Activated CD4-positive, alpha-beta T cell treated with anti-CD3 and anti-CD28 coated beads for 36 hours (primary cell): Measurements from ENCODE around the gene LUZP1. TPM values are rescaled to one million over a fixed set of nuclear protein-coding genes. Genes with fewer than 3 reads are reported as not detected.
A peak's percentile ranks its signal among the peaks of the same experiment; 100 is the strongest.
"Not testable (repeated sequence)": the region's sequence is repeated elsewhere in the genome, so short reads cannot be mapped to it uniquely, and the experiment has no call there.

Experiments
- ATAC-seq: fragments of 200-7000 bp; cut with Tn5 transposase; one replicate; pipeline ENCODE4 v1.10.0; 2021; ENCODE audit warnings: mild to moderate bottlenecking, moderate library complexity
- CTCF ChIA-PET: fragments of 350-600 bp; sonication (Branson Sonifier 250); formaldehyde crosslinking; loops from one replicate; lab custom pipeline; 2021; ENCODE audit warnings: antibody characterized with exemption; lab: Charles Lee
- POLR2A ChIA-PET: fragments of 350-600 bp; sonication (Branson Sonifier 250); formaldehyde crosslinking; loops from one replicate; lab custom pipeline; 2021; ENCODE audit warnings: antibody characterized with exemption, inconsistent platforms; lab: Charles Lee
- DNase-seq: peaks from one replicate; pipeline ENCODE4 v3.0.0-alpha.2; 2020
- H3K27ac Mint-ChIP-seq: one replicate; pipeline ENCODE4 v1.8.0; 2021; ENCODE audit warnings: mixed read lengths
- H3K27me3 Mint-ChIP-seq: one replicate; pipeline ENCODE4 v1.8.0; 2021; ENCODE audit warnings: mixed read lengths
- H3K36me3 Mint-ChIP-seq: one replicate; pipeline ENCODE4 v1.8.0; 2021; ENCODE audit warnings: low read depth, mixed read lengths
- H3K4me1 Mint-ChIP-seq: one replicate; pipeline ENCODE4 v1.8.0; 2021; ENCODE audit warnings: mixed read lengths
- H3K4me3 Mint-ChIP-seq: one replicate; pipeline ENCODE4 v1.8.0; 2021; ENCODE audit warnings: mild to moderate bottlenecking, moderate library complexity, mixed read lengths
- H3K9me3 Mint-ChIP-seq: one replicate; pipeline ENCODE4 v1.8.0; 2021; ENCODE audit warnings: low read depth, mixed read lengths
- intact Hi-C, 2 experiments: fragments of 100-400 bp; cut with DNase I in 1 of 2; cut with micrococcal nuclease in 1 of 2; formaldehyde crosslinking; loops; one replicate each; pipeline versions ENCODE4 v1.14.2 to v1.15.1; 2022 to 2024; cut with DNase I, micrococcal nuclease
- total RNA-seq, 2 experiments: library from RNA; stranded (reverse); gene quantifications; one replicate each; pipeline ENCODE4 v1.2.3, GENCODE V29; 2021

The LUZP1 gene
- total RNA-seq, 2 experiments from 2014 or later = 13.2 to 13.6 TPM

GRCh38 chr1:23208527-23208926, 39.9 kb upstream of the LUZP1 start:
- no peak overlapping the region for H3K4me3 Mint-ChIP-seq
- H3K9me3 Mint-ChIP-seq = no peaks in the 10 kb centered on the region
- intact Hi-C loops = no loop called here
- H3K27ac Mint-ChIP-seq = no peak overlapping the region
- ChIA-PET CTCF (interaction anchor here (1.1 kb wide), 1 partner anchor 9 kb away, joined by 3 read pairs; the partner anchor contains the start of gene HTR1D), POLR2A (no interaction called here)
- no peaks in the 10 kb centered on the region for H3K36me3 Mint-ChIP-seq
- H3K27me3 Mint-ChIP-seq = peaks cover 23% of the 10 kb centered on the region
- ATAC-seq (no peak), DNase-seq (no peak)
- H3K4me1 Mint-ChIP-seq = no peaks in the 10 kb centered on the region

GRCh38 chr1:23207733-23208132, 39.1 kb upstream of the LUZP1 start:
- CTCF ChIA-PET, ATAC-seq, H3K4me3 Mint-ChIP-seq, intact Hi-C loops, H3K27ac Mint-ChIP-seq, DNase-seq, H3K9me3 Mint-ChIP-seq, H3K4me1 Mint-ChIP-seq, H3K36me3 Mint-ChIP-seq: not testable (repeated sequence)
- H3K27me3 Mint-ChIP-seq = peaks cover 20% of the 10 kb centered on the region
- POLR2A ChIA-PET = interaction anchor here (0.6 kb wide), 1 partner anchor 51 kb away, joined by 4 read pairs; no protein-coding TSS in a partner anchor

- no peaks in the 10 kb centered on the region for H3K36me3 Mint-ChIP-seq
- POLR2A ChIA-PET = no interaction called here
- no peak for DNase-seq
- no peak overlapping the region for H3K27ac Mint-ChIP-seq
- no peak overlapping the region for H3K4me3 Mint-ChIP-seq
- intact Hi-C loops = no loop called here
- H3K27me3 Mint-ChIP-seq = peaks cover 9% of the 10 kb centered on the region
- CTCF ChIA-PET = interaction anchor here (0.5 kb wide), 1 partner anchor 213 kb away, joined by 3 read pairs; no protein-coding TSS in a partner anchor
- no peaks in the 10 kb centered on the region for H3K4me1 Mint-ChIP-seq
- ATAC-seq = no peak
- no peaks in the 10 kb centered on the region for H3K9me3 Mint-ChIP-seq
Observed at GRCh38 chr1:23202263-23202749, 33.6 kb upstream of the LUZP1 start.

GRCh38 chr1:23200883-23201282, 32.2 kb upstream of the LUZP1 start:
- H3K36me3 Mint-ChIP-seq = no peaks in the 10 kb centered on the region
- no peak overlapping the region for H3K4me3 Mint-ChIP-seq
- no peaks in the 10 kb centered on the region for H3K9me3 Mint-ChIP-seq
- peaks cover 4% of the 10 kb centered on the region for H3K27me3 Mint-ChIP-seq
- ChIA-PET CTCF (interaction anchor here (0.6 to 1.1 kb wide), 3 partner anchors 9 to 90 kb away, joined by 3 read pairs; no protein-coding TSS in a partner anchor), POLR2A (no interaction called here)
- no peak overlapping the region for H3K27ac Mint-ChIP-seq
- intact Hi-C loops = no loop called here
- H3K4me1 Mint-ChIP-seq = no peaks in the 10 kb centered on the region
- DNase-seq (no peak), ATAC-seq (no peak)

GRCh38 chr1:23198373-23198772, 29.7 kb upstream of the LUZP1 start:
- Mint-ChIP-seq H3K4me1 (no peaks in the 10 kb centered on the region), H3K9me3 (no peaks in the 10 kb centered on the region), H3K36me3 (no peaks in the 10 kb centered on the region), H3K27me3 (peaks cover 5% of the 10 kb centered on the region), H3K27ac (no peak overlapping the region), H3K4me3 (no peak overlapping the region)
- peak; percentile 30 for DNase-seq
- POLR2A ChIA-PET = interaction anchor here (0.6 to 0.7 kb wide), 2 partner anchors 260 to 1903 kb away, joined by 4 to 7 read pairs; no protein-coding TSS in a partner anchor
- intact Hi-C loops = loop anchor here in 1 of 2 experiments (5.0 kb wide), 1 partner anchor 79 kb away; no protein-coding TSS in a partner anchor
- no peak for ATAC-seq
- CTCF ChIA-PET = interaction anchor here (1.6 kb wide), 1 partner anchor 11 kb away, joined by 3 read pairs; no protein-coding TSS in a partner anchor

GRCh38 chr1:23196627-23197328, 28.1 kb upstream of the LUZP1 start:
- ChIA-PET POLR2A (no interaction called here), CTCF (interaction anchor here (0.6 to 3.7 kb wide), 5 partner anchors 13 to 267 kb away, joined by 3 to 37 read pairs (median 3); no protein-coding TSS in a partner anchor)
- no peak for ATAC-seq
- Mint-ChIP-seq H3K4me3 (no peak overlapping the region), H3K36me3 (no peaks in the 10 kb centered on the region), H3K27me3 (peaks cover 3% of the 10 kb centered on the region), H3K27ac (no peak overlapping the region), H3K9me3 (no peaks in the 10 kb centered on the region), H3K4me1 (no peaks in the 10 kb centered on the region)
- intact Hi-C loops = loop anchor here in 1 of 2 experiments (5.0 kb wide), 1 partner anchor 81 kb away; no protein-coding TSS in a partner anchor
- DNase-seq = no peak

- Mint-ChIP-seq H3K4me1 (no peaks in the 10 kb centered on the region), H3K27ac (no peak overlapping the region), H3K4me3 (no peak overlapping the region), H3K36me3 (no peaks in the 10 kb centered on the region), H3K9me3 (no peaks in the 10 kb centered on the region), H3K27me3 (peaks cover 3% of the 10 kb centered on the region)
- ChIA-PET CTCF (interaction anchor here (1.3 to 3.7 kb wide), 5 partner anchors 10 to 95 kb away, joined by 3 to 37 read pairs (median 4); no protein-coding TSS in a partner anchor), POLR2A (no interaction called here)
- DNase-seq = no peak
- no peak for ATAC-seq
- intact Hi-C loops = no loop called here
Observed at GRCh38 chr1:23194119-23194984, 25.7 kb upstream of the LUZP1 start.

- no peaks in the 10 kb centered on the region for H3K4me1 Mint-ChIP-seq
- no peaks in the 10 kb centered on the region for H3K9me3 Mint-ChIP-seq
- ChIA-PET POLR2A (no interaction called here), CTCF (interaction anchor here (1.3 to 3.7 kb wide), 3 partner anchors 9 to 94 kb away, joined by 3 to 37 read pairs (median 3); no protein-coding TSS in a partner anchor)
- peaks cover 3% of the 10 kb centered on the region for H3K27me3 Mint-ChIP-seq
- no peaks in the 10 kb centered on the region for H3K36me3 Mint-ChIP-seq
- intact Hi-C loops = no loop called here
- no peak for DNase-seq
- H3K4me3 Mint-ChIP-seq = no peak overlapping the region
- ATAC-seq = no peak
- no peak overlapping the region for H3K27ac Mint-ChIP-seq
Observed at GRCh38 chr1:23193391-23194118, 24.9 kb upstream of the LUZP1 start.

- no peak overlapping the region for H3K4me3 Mint-ChIP-seq
- DNase-seq = no peak
- intact Hi-C loops = no loop called here
- no peaks in the 10 kb centered on the region for H3K36me3 Mint-ChIP-seq
- CTCF ChIA-PET = interaction anchor here (0.9 to 12.0 kb wide), 2 partner anchors 12 to 94 kb away, joined by 4 to 547 read pairs; no protein-coding TSS in a partner anchor
- POLR2A ChIA-PET = no interaction called here
- H3K4me1 Mint-ChIP-seq = no peaks in the 10 kb centered on the region
- H3K27ac Mint-ChIP-seq = no peak overlapping the region
- no peaks in the 10 kb centered on the region for H3K9me3 Mint-ChIP-seq
- ATAC-seq = no peak
- peaks cover 3% of the 10 kb centered on the region for H3K27me3 Mint-ChIP-seq
Observed at GRCh38 chr1:23191199-23191598, 22.5 kb upstream of the LUZP1 start.

GRCh38 chr1:23188936-23189452, 20.3 kb upstream of the LUZP1 start:
- intact Hi-C loops = not testable (repeated sequence)
- CTCF ChIA-PET = interaction anchor here (12.0 kb wide), 1 partner anchor 92 kb away, joined by 547 read pairs; no protein-coding TSS in a partner anchor

More at GRCh38 chr1:23188936-23189452, 20.3 kb upstream of the LUZP1 start:
- H3K4me1 Mint-ChIP-seq, ATAC-seq, DNase-seq, H3K4me3 Mint-ChIP-seq, H3K27me3 Mint-ChIP-seq, H3K36me3 Mint-ChIP-seq, H3K27ac Mint-ChIP-seq, H3K9me3 Mint-ChIP-seq, POLR2A ChIA-PET: not testable (repeated sequence)
